Measurements from ENCODE around the gene IPO11. TPM values are rescaled to one million over a fixed set of nuclear protein-coding genes. Genes with fewer than 3 reads are reported as not detected.
"Not testable (repeated sequence)": the region's sequence is repeated elsewhere in the genome, so short reads cannot be mapped to it uniquely, and the experiment has no call there.

IPO11 gene
- total RNA-seq, 1 experiment from 2014 or later, result 38.9 TPM

GRCh38 chr5:62513085-62513484, 100.5 kb downstream of the IPO11 start:
- not testable (repeated sequence) for DNase-seq (ENCODE audit: low spot score)

- DNase-seq (ENCODE audit: low spot score), result no peak
These were observed 102.1 kb downstream of the IPO11 start for GRCh38 chr5:62514510-62515119.

- not testable (repeated sequence) for DNase-seq (ENCODE audit: low spot score)
These were observed 108.2 kb downstream of the IPO11 start for GRCh38 chr5:62520812-62521211.

- DNase-seq (ENCODE audit: low spot score), result no peak
These were observed 108.8 kb downstream of the IPO11 start for GRCh38 chr5:62521319-62521718.

- DNase-seq (ENCODE audit: low spot score), result no peak
These were observed 110.2 kb downstream of the IPO11 start for GRCh38 chr5:62522811-62523210.

GRCh38 chr5:62533597-62533996, 121.0 kb downstream of the IPO11 start:
- DNase-seq (ENCODE audit: low spot score), result no peak

- DNase-seq (ENCODE audit: low spot score), result no peak
These were observed 122.1 kb downstream of the IPO11 start for GRCh38 chr5:62534461-62535236.

- no peak for DNase-seq (ENCODE audit: low spot score)
These were observed 123.7 kb downstream of the IPO11 start for GRCh38 chr5:62536232-62536631.

- no peak for DNase-seq (ENCODE audit: low spot score)
These were observed 124.2 kb downstream of the IPO11 start for GRCh38 chr5:62536783-62537182.

GRCh38 chr5:62538017-62538942, 125.7 kb downstream of the IPO11 start:
- peak; percentile 44 for DNase-seq (ENCODE audit: low spot score)

- DNase-seq (ENCODE audit: low spot score), result no peak
These were observed 130.2 kb downstream of the IPO11 start for GRCh38 chr5:62542720-62543119.

GRCh38 chr5:62547945-62548630, 135.5 kb downstream of the IPO11 start:
- DNase-seq (ENCODE audit: low spot score), result no peak

GRCh38 chr5:62550103-62550502, 137.5 kb downstream of the IPO11 start:
- no peak for DNase-seq (ENCODE audit: low spot score)

- DNase-seq (ENCODE audit: low spot score), result no peak
These were observed 143.4 kb downstream of the IPO11 start for GRCh38 chr5:62555930-62556329.

GRCh38 chr5:62558941-62559340, 146.4 kb downstream of the IPO11 start:
- no peak for DNase-seq (ENCODE audit: low spot score)

- DNase-seq (ENCODE audit: low spot score), result no peak
These were observed 148.2 kb downstream of the IPO11 start for GRCh38 chr5:62560786-62561185.

GRCh38 chr5:62561896-62562295, 149.3 kb downstream of the IPO11 start:
- DNase-seq (ENCODE audit: low spot score), result no peak

GRCh38 chr5:62562867-62563266, 150.3 kb downstream of the IPO11 start:
- no peak for DNase-seq (ENCODE audit: low spot score)

- DNase-seq (ENCODE audit: low spot score), result no peak
These were observed 151.5 kb downstream of the IPO11 start for GRCh38 chr5:62564101-62564500.

- not testable (repeated sequence) for DNase-seq (ENCODE audit: low spot score)
These were observed 153.2 kb downstream of the IPO11 start for GRCh38 chr5:62565740-62566139.

- DNase-seq (ENCODE audit: low spot score), result no peak
These were observed 155.6 kb downstream of the IPO11 start for GRCh38 chr5:62568143-62568542.

Measured in A172 (cell line).